IMR-90 (cell line): ENCODE data around the gene FBXO30. TPM values are rescaled to one million over a fixed set of nuclear protein-coding genes. Genes with fewer than 3 reads are reported as not detected.

Experiments
- ATAC-seq: fragments of 200-7000 bp; cut with Tn5 transposase; 2 replicates; pipeline ENCODE4 v1.9.1; 2020; ENCODE audit warnings: low read depth, mild to moderate bottlenecking, moderate library complexity
- BruUV-seq: library from RNA; stranded (reverse); fragments of 400-500 nt; replicated peaks from 2 replicates; lab custom pipeline; 2021; lab: Mats Ljungman, UMichigan
- CTCF ChIA-PET: fragments of 300-600 bp; formaldehyde crosslinking; extraction: SDS; loops from one replicate; lab custom pipeline; 2021; ENCODE audit warnings: antibody characterized with exemption; lab: Yijun Ruan, JAX
- POLR2A ChIA-PET: fragments of 300-600 bp; sonication (Branson Sonifier 250); formaldehyde crosslinking; loops from one replicate; lab custom pipeline; 2022; ENCODE audit warnings: antibody characterized with exemption; ENCODE audit not compliant: unreplicated experiment; lab: Charles Lee
- DNase-seq: peaks from one replicate; pipeline ENCODE4 v3.0.0; 2013
- H2AFZ ChIP-seq: replicated peaks from 2 replicates; pipeline ENCODE3; 2013; ENCODE audit warnings: low read length, mild to moderate bottlenecking; ENCODE audit not compliant: poor library complexity
- H2AK5ac ChIP-seq: 2 replicates; pipeline ENCODE4 v1.6.1; 2013; ENCODE audit warnings: low read depth, low read length, inconsistent platforms
- H2AK9ac ChIP-seq: replicated peaks from 2 replicates; pipeline ENCODE3; 2013; ENCODE audit warnings: mild to moderate bottlenecking, low read depth, low read length, moderate library complexity; ENCODE audit not compliant: poor library complexity
- H2BK120ac ChIP-seq: 2 replicates; pipeline ENCODE4 v1.6.1; 2013; ENCODE audit warnings: low read depth, low read length, inconsistent platforms
- H2BK15ac ChIP-seq: 3 replicates; pipeline ENCODE4 v1.6.1; 2013; ENCODE audit warnings: low read depth, low read length, inconsistent platforms
- H2BK20ac ChIP-seq: 2 replicates; pipeline ENCODE4 v1.6.1; 2013; ENCODE audit warnings: low read depth, mild to moderate bottlenecking, inconsistent platforms, low read length, moderate library complexity
- H2BK5ac ChIP-seq: 2 replicates; pipeline ENCODE4 v1.6.1; 2013; ENCODE audit warnings: mild to moderate bottlenecking, low read depth, low read length, inconsistent platforms; ENCODE audit not compliant: poor library complexity, severe bottlenecking
- H3K14ac ChIP-seq: replicated peaks from 2 replicates; pipeline ENCODE4 v1.6.1; 2013; ENCODE audit warnings: low read depth, low read length, inconsistent platforms
- H3K18ac ChIP-seq: 2 replicates; pipeline ENCODE4 v1.6.1; 2013; ENCODE audit warnings: low read depth, low read length, control low read depth
- H3K23ac ChIP-seq: 2 replicates; pipeline ENCODE4 v1.6.1; 2013; ENCODE audit warnings: low read depth, low read length, inconsistent platforms
- H3K27ac ChIP-seq: 2 replicates; pipeline ENCODE4 v1.5.1; 2013; ENCODE audit warnings: mild to moderate bottlenecking, control low read depth, low read length; ENCODE audit not compliant: insufficient read depth
- H3K27me3 ChIP-seq: 2 replicates; pipeline ENCODE4 v1.6.1; 2013; ENCODE audit warnings: low read length; ENCODE audit not compliant: control insufficient read depth, insufficient read depth
- H3K36me3 ChIP-seq: 2 replicates; pipeline ENCODE4 v1.6.1; 2013; ENCODE audit warnings: low read length, mixed read lengths; ENCODE audit not compliant: control insufficient read depth, insufficient read depth
- H3K4ac ChIP-seq: 2 replicates; pipeline ENCODE4 v1.6.1; 2013; ENCODE audit warnings: low read depth, low read length, inconsistent platforms
- H3K4me1 ChIP-seq: 2 replicates; pipeline ENCODE4 v1.6.1; 2013; ENCODE audit warnings: low read length, mixed read lengths; ENCODE audit not compliant: control insufficient read depth, insufficient read depth
- H3K4me2 ChIP-seq: 2 replicates; pipeline ENCODE4 v1.6.1; 2013; ENCODE audit warnings: low read depth, mild to moderate bottlenecking, control low read depth, low read length, moderate library complexity
- H3K4me3 ChIP-seq: 2 replicates; pipeline ENCODE4 v1.5.1; 2013; ENCODE audit warnings: low read depth, mild to moderate bottlenecking, control low read depth, low read length, moderate library complexity; ENCODE audit not compliant: insufficient read depth
- H3K56ac ChIP-seq: 2 replicates; pipeline ENCODE4 v1.6.1; 2013; ENCODE audit warnings: low read length, inconsistent platforms; ENCODE audit not compliant: insufficient read depth; ENCODE audit errors: extremely low read depth
- H3K79me1 ChIP-seq, 2 experiments: 2 replicates each; pipeline ENCODE4 v1.6.1; 2013; ENCODE audit warnings: low read length in 2 of 2, inconsistent platforms in 1 of 2, low read depth in 1 of 2
- H3K9ac ChIP-seq: 2 replicates; pipeline ENCODE4 v1.6.1; 2013; ENCODE audit warnings: low read depth, low read length, control low read depth
- H3K9me1 ChIP-seq: 2 replicates; pipeline ENCODE4 v1.6.1; 2013; ENCODE audit warnings: low read length, inconsistent platforms; ENCODE audit not compliant: insufficient read depth
- H3K9me3 ChIP-seq: 2 replicates; pipeline ENCODE4 v1.6.1; 2013; ENCODE audit warnings: low read length; ENCODE audit not compliant: control insufficient read depth, insufficient read depth
- H4K20me1 ChIP-seq: 2 replicates; pipeline ENCODE4 v1.6.1; 2013; ENCODE audit warnings: low read length, inconsistent platforms; ENCODE audit not compliant: insufficient read depth
- H4K5ac ChIP-seq: 2 replicates; pipeline ENCODE4 v1.6.1; 2013; ENCODE audit warnings: mild to moderate bottlenecking, low read depth, low read length, control low read depth
- H4K8ac ChIP-seq, 2 experiments: 2 replicates each; pipeline ENCODE4 v1.6.1; 2013; ENCODE audit warnings: low read depth in 2 of 2, low read length in 2 of 2, control low read depth in 1 of 2, inconsistent platforms in 1 of 2
- H4K91ac ChIP-seq: 2 replicates; pipeline ENCODE4 v1.6.1; 2013; ENCODE audit warnings: low read depth, low read length, inconsistent platforms; ENCODE audit not compliant: insufficient read depth
- CHD1 ChIP-seq: IDR thresholded peaks from 2 replicates; pipeline ENCODE4 v1.6.1; 2012; ENCODE audit warnings: low read depth, low read length, improper control_type of control experiment
- CTCF ChIP-seq: conservative IDR thresholded peaks from 2 replicates; pipeline ENCODE4 v1.5.1; 2012; ENCODE audit warnings: mild to moderate bottlenecking, low read depth, low read length, improper control_type of control experiment
- FOS ChIP-seq: fragments of 150-350 bp; IDR thresholded peaks from 2 replicates; pipeline ENCODE4 v1.6.1; 2016; ENCODE audit warnings: low read depth, low read length
- MAZ ChIP-seq: IDR thresholded peaks from 2 replicates; pipeline ENCODE4 v1.6.1; 2012; ENCODE audit warnings: low read depth, mild to moderate bottlenecking, low read length, improper control_type of control experiment, moderate library complexity, borderline replicate concordance
- NFE2L2 ChIP-seq: fragments of 150-350 bp; IDR thresholded peaks from 2 replicates; pipeline ENCODE4 v1.6.1; 2016; ENCODE audit warnings: low read depth, mild to moderate bottlenecking, low read length
- POLR2A ChIP-seq: IDR thresholded peaks from 2 replicates; pipeline ENCODE4 v1.6.1; 2012; ENCODE audit warnings: mild to moderate bottlenecking, low read depth, low read length
- RAD21 ChIP-seq: IDR thresholded peaks from 2 replicates; pipeline ENCODE4 v1.6.1; 2012; ENCODE audit warnings: low read length, improper control_type of control experiment
- RCOR1 ChIP-seq: IDR thresholded peaks from 2 replicates; pipeline ENCODE4 v1.6.1; 2012; ENCODE audit warnings: mild to moderate bottlenecking, low read length, improper control_type of control experiment; ENCODE audit not compliant: insufficient replicate concordance
- SMC3 ChIP-seq: fragments of 150-350 bp; IDR thresholded peaks from 2 replicates; pipeline ENCODE4 v1.6.1; 2016; ENCODE audit warnings: low read depth, mild to moderate bottlenecking, antibody characterized with exemption, low read length, moderate library complexity
- WGBS, 2 experiments: methylation state at CpG; one replicate each; pipeline versions ENCODE4 v1.1.5 to v1.1.7; 2013; ENCODE audit warnings: missing lambda C conversion rate in 2 of 2; ENCODE audit not compliant: insufficient read length in 1 of 2; ENCODE audit errors: extremely low coverage in 2 of 2; 5-methylcytosine and 5-hydroxymethylcytosine counted together
- dilution Hi-C: fragments of 300-500 bp; cut with HindIII; formaldehyde crosslinking; loops from one replicate; pipeline ENCODE4 v1.14.3; 2018; ENCODE audit warnings: low sequenced_read_pairs; ENCODE audit not compliant: unreplicated experiment
- in situ Hi-C: fragments of 300-500 bp; cut with MboI; formaldehyde crosslinking; loops from 3 replicates; pipeline ENCODE4 v1.14.3; 2019; ENCODE audit warnings: low sequenced_read_pairs, inconsistent platforms, mixed read lengths
- intact Hi-C: fragments of 100-400 bp; cut with micrococcal nuclease; formaldehyde crosslinking; loops from 2 replicates; pipeline ENCODE4 v1.10.0; 2022
- polyA plus RNA-seq, 3 experiments: library from polyadenylated mRNA; depleted of rRNA; stranded (reverse); fragments of >200 nt; gene quantifications; 2 replicates each; pipeline ENCODE4 v1.2.3, GENCODE V29; 2012; ENCODE audit warnings: low replicate concordance in 1 of 3
- total RNA-seq: library from RNA; depleted of rRNA; stranded (reverse); fragments of >200 nt; gene quantifications from 2 replicates; pipeline ENCODE4 v1.2.3, GENCODE V29; 2012

The FBXO30 gene
- total and polyA plus RNA-seq, 2 of the 4 experiments (the other 2 are of a cell fraction), result 3.1 to 9.3 TPM

- WGBS, 2 experiments, result no CpG with 5 or more reads among the region's 1 CpG
- Histone ChIP-seq H3K27ac (peak overlapping the region; percentile 14; the same call in 1 of the 2 replicates), H3K4me1 (peaks cover 4% of the 10 kb centered on the region), H3K9ac (no peak overlapping the region), H4K91ac (no peak overlapping the region), H2AK5ac (no peak overlapping the region), H3K79me1 (no peaks in the 10 kb centered on the region), H4K5ac (no peak overlapping the region), H3K4ac (no peak overlapping the region), H3K9me1 (no peaks in the 10 kb centered on the region), H4K20me1 (no peaks in the 10 kb centered on the region), H2BK15ac (no peak overlapping the region), H3K18ac (no peak overlapping the region), H3K56ac (no peak overlapping the region), H3K4me2 (peak overlapping the region; percentile 48; the same call in 1 of the 2 replicates), H2BK5ac (no peak overlapping the region), H2BK120ac (no peak overlapping the region), H3K36me3 (no peaks in the 10 kb centered on the region), H3K4me3 (no peak overlapping the region), H2AFZ (no peak overlapping the region), H2BK20ac (no peak overlapping the region), H3K27me3 (no peaks in the 10 kb centered on the region), H3K23ac (no peak overlapping the region), H4K8ac (no peak overlapping the region), H3K9me3 (no peaks in the 10 kb centered on the region), H3K14ac (no peak overlapping the region), H2AK9ac (no peak overlapping the region)
- CTCF ChIA-PET, result interaction anchor here (0.9 kb wide), 1 partner anchor 9 kb away, joined by 3 read pairs; the partner anchor contains the start of gene FBXO30
- TF ChIP-seq CHD1 (no peak), MAZ (no peak), NFE2L2 (no peak), RCOR1 (no peak), SMC3 (no peak), RAD21 (no peak), POLR2A (no peak), FOS (no peak), CTCF (no peak)
- DNase-seq (peak; percentile 45), ATAC-seq (peak; percentile 94)
- intact Hi-C loops (no loop called here), in situ Hi-C loops (no loop called here), dilution Hi-C loops (no loop called here)
- POLR2A ChIA-PET, result interaction anchor here (1.5 kb wide), 1 partner anchor 8 kb away, joined by 5 read pairs; the partner anchor contains the start of gene FBXO30
- no TSS peak for BruUV-seq
Measured at GRCh38 chr6:145823328-145823944, 8.8 kb upstream of the FBXO30 start.
